HPDE6-E6E7 (cell line): ENCODE measurements around the gene ANKRD11.
"Not testable (repeated sequence)": the region's sequence is repeated elsewhere in the genome, so short reads cannot be mapped to it uniquely, and the experiment has no call there.

Experiments
- DNase-seq: peaks from one replicate; pipeline ENCODE4 v3.0.0; 2011; ENCODE audit warnings: missing footprints; ENCODE audit errors: extremely low spot score

The ANKRD11 gene

GRCh38 chr16:89431630-89432029, 58.7 kb downstream of the ANKRD11 start:
- DNase-seq, result no peak

GRCh38 chr16:89431158-89431584, 59.2 kb downstream of the ANKRD11 start:
- DNase-seq, result no peak

GRCh38 chr16:89430436-89431157, 59.8 kb downstream of the ANKRD11 start:
- no peak for DNase-seq

DNA sequence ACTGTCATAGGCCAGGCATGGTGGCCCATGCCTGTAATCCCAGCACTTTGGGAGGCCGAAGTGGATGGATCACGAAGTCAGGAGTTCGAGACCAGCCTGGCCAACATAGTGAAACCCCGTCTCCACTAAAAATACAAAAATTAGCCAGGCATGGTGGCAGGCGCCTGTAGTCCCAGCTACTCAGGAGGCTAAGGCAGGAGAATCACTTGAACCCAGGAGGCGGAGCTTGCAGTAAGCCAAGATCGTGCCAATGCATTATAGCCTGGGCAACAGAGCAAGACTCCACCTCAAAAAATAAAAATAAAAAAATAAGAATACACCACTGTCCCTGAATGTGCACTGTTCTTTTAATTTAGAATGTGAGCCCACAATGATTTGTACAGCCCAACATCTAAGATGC, 61.8 kb downstream of the ANKRD11 start:
- DNase-seq, result not testable (repeated sequence)

DNA sequence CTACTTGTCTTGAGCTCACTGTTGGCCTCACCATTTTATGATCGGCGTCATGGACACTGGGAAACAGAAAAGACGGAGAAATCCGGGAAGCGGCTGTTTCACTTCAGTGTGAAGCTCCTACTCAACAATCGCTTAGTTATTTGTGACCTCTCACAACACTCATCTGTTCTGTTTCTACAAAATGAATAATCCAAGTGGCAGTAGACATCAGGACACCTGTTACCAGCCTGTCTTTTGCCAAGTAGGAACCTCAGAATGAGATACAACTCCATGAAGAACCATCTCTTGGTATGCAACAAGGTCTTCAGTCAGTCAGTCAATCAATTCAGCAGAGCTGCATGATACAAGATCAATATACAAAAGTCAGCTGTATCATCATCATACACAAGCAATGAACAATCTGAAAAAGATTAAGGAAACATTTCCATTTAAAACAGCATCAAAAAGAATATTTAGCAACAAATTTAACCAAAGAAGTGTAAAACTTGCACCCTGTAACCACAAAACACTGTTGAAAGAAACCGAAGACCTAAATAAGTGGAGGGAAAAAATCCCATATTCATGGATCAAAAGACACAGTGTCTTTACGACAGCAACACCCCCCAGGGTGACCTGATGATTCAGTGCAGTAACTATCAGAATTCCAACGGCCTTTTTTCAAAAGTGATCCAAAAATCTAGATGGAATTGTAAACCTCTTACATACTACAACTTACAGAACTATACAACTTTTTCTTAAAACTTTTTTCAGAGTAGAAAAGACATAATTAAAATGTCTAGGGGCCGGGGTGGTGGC, 63.4 kb downstream of the ANKRD11 start:
- DNase-seq, result no peak

DNA sequence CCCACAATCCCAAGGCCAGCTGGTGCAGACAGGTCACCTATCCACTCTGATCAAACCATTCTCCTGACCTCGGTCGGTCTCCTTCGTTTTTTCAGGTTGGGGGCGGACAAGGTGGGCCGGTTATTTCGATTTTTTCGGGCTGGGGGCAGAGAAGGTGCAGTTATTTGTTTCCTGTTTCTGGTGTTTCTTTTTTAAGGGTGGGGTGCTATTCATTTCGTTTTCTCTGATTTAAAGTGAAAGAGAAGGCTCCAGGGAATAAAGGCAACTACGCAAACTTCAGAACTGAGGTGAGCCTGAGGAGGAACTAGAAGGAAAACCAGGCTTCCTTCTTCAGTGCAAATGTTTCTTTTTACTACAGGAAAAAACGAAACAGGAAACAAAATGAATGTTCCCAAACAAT, 64.8 kb downstream of the ANKRD11 start:
- no peak for DNase-seq

DNA sequence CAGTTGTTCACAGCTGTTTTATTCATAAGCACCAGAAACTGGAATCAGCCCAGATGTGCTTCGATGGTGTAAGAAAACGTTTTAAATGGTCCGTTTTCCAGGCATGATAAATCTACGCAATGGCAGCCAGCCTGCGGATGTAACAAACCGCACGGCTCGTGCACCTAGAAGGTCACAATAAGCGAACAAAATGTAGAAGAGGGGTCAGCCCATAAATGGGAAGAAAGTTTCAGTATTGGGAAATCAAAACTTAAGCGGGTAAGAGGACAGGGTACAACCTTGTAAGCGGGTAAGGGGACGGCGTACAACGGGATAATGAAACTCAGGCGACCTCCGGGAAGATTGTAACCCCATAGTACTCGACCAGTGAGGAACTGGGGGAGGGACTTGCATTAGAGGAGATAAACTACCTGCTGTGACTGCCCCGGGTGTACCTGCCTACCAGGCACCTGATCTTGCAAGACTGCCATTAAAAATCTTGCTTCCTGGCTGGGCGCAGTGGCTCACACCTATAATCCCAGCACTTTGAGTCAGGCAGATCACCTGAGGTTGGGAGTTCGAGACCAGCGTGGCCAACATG, 66.6 kb downstream of the ANKRD11 start:
- DNase-seq, result no peak

DNA sequence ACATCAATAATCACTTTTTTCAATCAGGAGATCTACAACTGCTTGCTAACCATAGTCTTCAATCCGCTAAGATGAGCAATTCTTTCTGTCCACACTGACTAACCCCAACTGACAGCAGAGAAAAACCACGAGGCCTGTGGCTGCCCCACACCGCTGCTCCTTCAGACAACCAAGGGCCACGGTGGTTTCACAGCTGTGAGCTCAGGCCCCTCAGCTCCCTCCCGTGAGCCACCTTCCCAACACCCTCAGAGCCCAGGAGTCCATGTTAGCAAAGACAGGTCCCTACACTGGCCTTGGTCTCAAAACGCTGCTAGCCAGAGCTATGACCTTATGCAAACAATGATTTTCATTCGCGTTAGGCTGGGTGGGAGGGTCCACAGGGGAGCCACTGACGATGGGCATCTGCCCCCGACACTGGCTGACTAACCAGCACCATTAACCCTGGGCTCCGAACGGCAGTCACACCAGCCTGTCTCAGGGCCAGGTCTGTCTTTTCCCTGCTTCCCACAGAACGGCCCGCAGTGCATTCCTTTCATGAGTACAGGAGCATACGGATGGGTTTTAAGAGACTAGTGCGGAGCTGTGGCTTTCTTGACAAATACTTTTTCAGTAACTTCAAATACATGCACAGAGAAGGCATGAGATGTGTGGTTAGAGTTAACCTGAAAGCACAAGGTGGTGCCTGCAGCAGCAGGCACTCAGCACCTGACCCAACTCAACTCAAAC, 67.3 kb downstream of the ANKRD11 start:
- DNase-seq, result no peak

DNA sequence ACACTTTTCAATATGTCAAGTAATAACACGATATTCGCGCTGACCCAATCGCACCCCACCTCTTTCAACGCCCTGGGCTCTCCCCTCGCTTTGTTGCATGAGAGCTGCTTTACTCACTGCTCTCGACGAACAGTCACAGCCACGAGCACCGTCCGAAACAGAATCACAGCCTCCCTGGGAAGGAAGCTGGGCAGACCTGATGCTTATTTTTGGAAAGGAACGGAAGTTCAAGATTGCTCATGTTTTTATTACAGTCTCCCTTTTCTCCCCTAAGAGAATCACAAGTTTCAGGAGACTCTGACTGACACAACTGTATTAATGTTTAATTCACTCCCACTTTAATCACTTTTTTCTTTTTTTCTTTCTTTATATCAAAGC, 67.8 kb downstream of the ANKRD11 start:
- no peak for DNase-seq

DNA sequence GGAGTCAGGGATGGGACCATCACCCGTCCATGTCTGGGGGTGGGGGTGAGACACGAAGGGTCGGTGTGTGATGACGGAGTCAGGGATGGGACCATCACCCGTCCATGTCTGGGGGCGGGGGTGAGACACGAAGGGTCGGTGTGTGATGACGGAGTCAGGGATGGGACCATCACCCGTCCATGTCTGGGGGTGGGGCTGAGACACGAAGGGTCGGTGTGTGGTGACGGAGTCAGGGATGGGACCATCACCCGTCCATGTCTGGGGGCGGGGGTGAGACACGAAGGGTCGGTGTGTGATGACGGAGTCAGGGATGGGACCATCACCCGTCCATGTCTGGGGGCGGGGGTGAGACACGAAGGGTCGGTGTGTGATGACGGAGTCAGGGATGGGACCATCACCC, 69.1 kb downstream of the ANKRD11 start:
- DNase-seq, result not testable (repeated sequence)

- no peak for DNase-seq
Observed at GRCh38 chr16:89420204-89420603, 70.2 kb downstream of the ANKRD11 start.

DNA sequence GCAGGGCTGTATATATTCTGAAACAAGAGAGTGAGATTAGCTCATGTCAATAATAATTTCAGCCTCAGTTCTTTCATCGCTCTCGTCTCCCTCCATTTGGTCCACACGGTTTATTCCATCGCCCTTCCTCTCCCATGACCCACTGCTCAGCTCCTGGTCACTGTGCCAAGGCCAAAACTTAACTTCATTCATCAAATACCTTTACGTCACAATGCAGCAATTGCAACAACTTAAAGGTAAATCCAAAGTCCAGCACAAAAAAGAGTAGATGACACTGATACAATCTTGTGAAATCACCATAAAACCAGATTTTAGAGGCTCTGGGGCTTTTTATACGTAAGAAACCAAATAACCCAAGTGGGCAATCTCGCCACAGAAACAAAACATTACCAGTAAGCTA, 72.0 kb downstream of the ANKRD11 start:
- no peak for DNase-seq

GRCh38 chr16:89417352-89417751, 73.0 kb downstream of the ANKRD11 start:
- DNase-seq, result no peak

DNA sequence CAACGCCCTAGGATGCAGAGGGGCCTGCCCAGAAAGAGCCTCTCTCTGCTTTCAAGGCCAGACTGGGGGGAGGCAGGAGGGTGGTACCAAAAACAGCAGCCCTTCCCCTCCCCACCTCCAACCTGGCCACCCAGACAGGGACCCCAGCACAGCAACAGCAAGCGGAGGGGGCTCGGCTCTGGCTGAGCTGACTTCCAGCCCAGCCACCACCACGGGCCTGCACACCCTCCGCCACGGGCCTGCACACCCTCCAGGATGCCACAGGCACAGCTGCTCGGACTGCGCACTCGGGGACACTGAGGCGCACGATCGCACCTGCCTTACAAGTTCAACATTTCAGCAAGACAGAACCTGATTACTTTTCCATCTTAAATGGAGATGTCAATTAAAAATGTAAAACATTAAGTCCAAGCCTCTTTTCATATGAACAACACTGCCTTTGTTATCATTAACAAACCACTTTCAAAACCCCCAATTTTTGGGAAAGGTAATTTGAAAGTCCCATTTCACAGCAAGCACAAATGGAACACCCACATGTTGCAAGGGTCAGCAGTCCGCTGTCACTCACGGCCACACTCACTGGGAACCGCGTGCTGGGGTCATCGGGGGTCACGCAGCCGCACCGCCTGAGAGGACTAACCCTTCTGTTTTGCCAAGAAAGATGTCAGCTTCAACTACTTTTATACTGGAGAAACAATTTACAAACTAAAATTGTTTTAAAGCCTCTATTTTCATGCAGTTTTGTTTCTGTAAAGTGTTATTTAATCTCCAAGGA, 76.4 kb downstream of the ANKRD11 start:
- DNase-seq, result no peak

DNA sequence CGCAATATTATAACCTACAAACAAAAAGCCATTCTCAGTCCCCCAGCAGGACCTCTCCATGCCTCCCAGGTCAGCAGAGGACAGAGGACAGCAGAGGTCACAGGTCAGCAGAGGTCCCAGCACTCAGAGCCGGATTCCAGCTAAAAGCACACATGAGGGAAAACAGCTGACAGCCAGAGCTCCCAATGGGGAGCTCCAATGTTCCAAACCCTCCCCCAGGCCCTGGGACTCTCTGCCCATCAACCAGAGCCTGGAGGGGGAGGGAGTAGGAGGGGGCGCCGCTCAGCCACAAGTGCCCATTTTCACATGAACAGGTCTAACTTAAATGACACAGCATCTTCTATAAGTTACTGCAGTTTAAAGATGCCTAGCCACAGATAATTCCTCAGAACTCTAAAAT, 77.5 kb downstream of the ANKRD11 start:
- DNase-seq, result no peak

- DNase-seq, result no peak
Observed at GRCh38 chr16:89411335-89411850, 79.0 kb downstream of the ANKRD11 start.

DNA sequence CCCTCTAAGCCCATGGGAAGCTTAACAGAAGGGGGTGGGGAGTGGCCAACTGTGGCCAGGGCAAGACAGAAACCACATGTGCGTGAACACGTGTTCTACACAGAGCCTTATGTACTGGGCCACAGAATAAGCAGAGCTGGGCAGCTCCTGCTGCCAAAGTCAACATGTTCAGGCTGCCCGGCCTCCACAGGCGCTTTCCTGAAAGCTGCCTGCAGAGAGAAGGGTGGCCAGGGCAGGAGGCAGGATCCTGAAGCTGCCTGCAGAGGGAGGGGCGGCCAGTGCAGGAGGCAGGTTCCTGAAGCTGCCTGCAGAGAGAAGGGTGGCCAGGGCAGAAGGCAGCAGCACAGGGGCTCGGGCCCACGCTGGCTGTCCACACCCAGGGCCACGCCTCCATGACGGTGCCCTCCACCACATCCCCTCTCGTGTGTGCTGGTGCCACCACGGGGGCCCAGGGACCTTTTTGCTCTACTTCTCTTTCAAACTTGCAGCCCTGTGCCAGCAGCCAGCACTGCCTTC, 79.5 kb downstream of the ANKRD11 start:
- peak; percentile 34 for DNase-seq

- DNase-seq, result no peak
Observed at GRCh38 chr16:89410322-89410721, 80.0 kb downstream of the ANKRD11 start.

DNA sequence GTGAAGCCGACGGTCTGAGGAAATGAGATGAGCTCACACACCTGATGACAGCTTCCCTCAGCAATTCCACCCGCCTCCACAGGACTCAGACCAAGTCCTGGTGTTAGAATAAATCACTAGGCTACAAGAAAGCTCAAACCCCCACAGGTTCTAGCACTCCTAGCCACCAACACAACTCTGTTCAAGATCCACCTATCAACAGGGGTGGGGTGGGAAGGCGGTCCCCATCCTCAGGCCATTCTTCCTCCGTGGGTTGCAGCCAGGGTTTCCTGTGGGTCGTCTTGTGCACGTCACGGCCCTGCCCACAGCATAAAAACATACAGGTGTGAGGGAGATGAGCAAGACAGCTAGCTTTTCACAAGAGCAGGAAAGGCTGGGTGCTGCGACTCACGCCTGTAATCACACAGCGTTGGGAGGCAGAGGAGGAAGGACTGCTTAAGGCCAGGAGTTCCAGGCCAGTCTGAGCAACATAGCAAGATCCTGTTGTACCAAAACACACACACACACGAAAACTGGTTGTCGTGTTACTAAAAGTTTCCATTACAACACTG, 81.1 kb downstream of the ANKRD11 start:
- DNase-seq, result peak; percentile 57

- no peak for DNase-seq
Observed at GRCh38 chr16:89408315-89408714, 82.0 kb downstream of the ANKRD11 start.

GRCh38 chr16:89407925-89408300, 82.4 kb downstream of the ANKRD11 start:
- no peak for DNase-seq
